ENCODE results near the gene LRRC27.
"Not testable (repeated sequence)": the region's sequence is repeated elsewhere in the genome, so short reads cannot be mapped to it uniquely, and the experiment has no call there.

Gene LRRC27

GRCh38 chr10:132314336-132314735 is 17.7 kb upstream of the LRRC27 start:
- H3K4me3 ChIP-seq (ENCODE audit: low read depth, low read length): no peak overlapping the region

- H3K4me3 ChIP-seq (ENCODE audit: low read depth, low read length): not testable (repeated sequence)
Measured at GRCh38 chr10:132314881-132315280, 17.1 kb upstream of the LRRC27 start.

- no peak overlapping the region for H3K4me3 ChIP-seq (ENCODE audit: low read depth, low read length)
Measured at GRCh38 chr10:132316133-132316532, 15.9 kb upstream of the LRRC27 start.

- not testable (repeated sequence) for H3K4me3 ChIP-seq (ENCODE audit: low read depth, low read length)
Measured at GRCh38 chr10:132317477-132317876, 14.5 kb upstream of the LRRC27 start.

GRCh38 chr10:132319853-132320653 is 11.9 kb upstream of the LRRC27 start:
- no peak overlapping the region for H3K4me3 ChIP-seq (ENCODE audit: low read depth, low read length)

GRCh38 chr10:132320654-132321469 is 11.1 kb upstream of the LRRC27 start:
- H3K4me3 ChIP-seq (ENCODE audit: low read depth, low read length): no peak overlapping the region

GRCh38 chr10:132321726-132322125 is 10.3 kb upstream of the LRRC27 start:
- H3K4me3 ChIP-seq (ENCODE audit: low read depth, low read length): no peak overlapping the region

- H3K4me3 ChIP-seq (ENCODE audit: low read depth, low read length): no peak overlapping the region
Measured at GRCh38 chr10:132322586-132323048, 9.4 kb upstream of the LRRC27 start.

GRCh38 chr10:132324186-132324585 is 7.8 kb upstream of the LRRC27 start:
- no peak overlapping the region for H3K4me3 ChIP-seq (ENCODE audit: low read depth, low read length)

GRCh38 chr10:132326344-132326889 is 5.6 kb upstream of the LRRC27 start:
- H3K4me3 ChIP-seq (ENCODE audit: low read depth, low read length): no peak overlapping the region

- no peak overlapping the region for H3K4me3 ChIP-seq (ENCODE audit: low read depth, low read length)
Measured at GRCh38 chr10:132326925-132327324, 5.1 kb upstream of the LRRC27 start.

- H3K4me3 ChIP-seq (ENCODE audit: low read depth, low read length): no peak overlapping the region
Measured at GRCh38 chr10:132328106-132328505, 3.9 kb upstream of the LRRC27 start.

GRCh38 chr10:132328738-132329137 is 3.3 kb upstream of the LRRC27 start:
- no peak overlapping the region for H3K4me3 ChIP-seq (ENCODE audit: low read depth, low read length)

GRCh38 chr10:132329565-132330485 is 2.2 kb upstream of the LRRC27 start:
- H3K4me3 ChIP-seq (ENCODE audit: low read depth, low read length): no peak overlapping the region

- H3K4me3 ChIP-seq (ENCODE audit: low read depth, low read length): no peak overlapping the region
Measured at GRCh38 chr10:132330486-132330833, 1.5 kb upstream of the LRRC27 start.

- peak overlapping the region; percentile 41 for H3K4me3 ChIP-seq (ENCODE audit: low read depth, low read length)
Measured at GRCh38 chr10:132332433-132332754, 401 bp downstream of the LRRC27 start.

GRCh38 chr10:132333386-132333785 is 1.4 kb downstream of the LRRC27 start:
- no peak overlapping the region for H3K4me3 ChIP-seq (ENCODE audit: low read depth, low read length)

GRCh38 chr10:132334631-132335188 is 2.7 kb downstream of the LRRC27 start:
- no peak overlapping the region for H3K4me3 ChIP-seq (ENCODE audit: low read depth, low read length)

GRCh38 chr10:132335189-132336063 is 3.4 kb downstream of the LRRC27 start:
- no peak overlapping the region for H3K4me3 ChIP-seq (ENCODE audit: low read depth, low read length)

All from iPS-11a (cell line).